T follicular helper cell (primary cell): Measurements from ENCODE around the gene PARP8.

ENCODE experiments used
- DNase-seq: peaks from one replicate; pipeline ENCODE4 v3.0.0-alpha.2; 2020; ENCODE audit warnings: low read depth

PARP8 gene

GRCh38 chr5:50726475-50727148, 60.2 kb downstream of the PARP8 start:
- DNase-seq, result no peak

GRCh38 chr5:50727149-50727496, 60.7 kb downstream of the PARP8 start:
- no peak for DNase-seq

- no peak for DNase-seq
Measured at GRCh38 chr5:50727845-50728244, 61.4 kb downstream of the PARP8 start.

- no peak for DNase-seq
Measured at GRCh38 chr5:50730336-50730735, 63.9 kb downstream of the PARP8 start.

GRCh38 chr5:50730841-50731240, 64.4 kb downstream of the PARP8 start:
- no peak for DNase-seq

- no peak for DNase-seq
Measured at GRCh38 chr5:50733741-50734140, 67.3 kb downstream of the PARP8 start.

GRCh38 chr5:50738864-50739263, 72.4 kb downstream of the PARP8 start:
- no peak for DNase-seq

- no peak for DNase-seq
Measured at GRCh38 chr5:50740832-50741231, 74.4 kb downstream of the PARP8 start.

GRCh38 chr5:50744776-50745175, 78.3 kb downstream of the PARP8 start:
- no peak for DNase-seq

GRCh38 chr5:50745221-50745910, 78.9 kb downstream of the PARP8 start:
- no peak for DNase-seq

GRCh38 chr5:50749181-50749580, 82.7 kb downstream of the PARP8 start:
- DNase-seq, result no peak

GRCh38 chr5:50749873-50750272, 83.4 kb downstream of the PARP8 start:
- no peak for DNase-seq

GRCh38 chr5:50751064-50751657, 84.7 kb downstream of the PARP8 start:
- DNase-seq, result peak; percentile 25

- DNase-seq, result no peak
Measured at GRCh38 chr5:50752800-50753199, 86.4 kb downstream of the PARP8 start.

GRCh38 chr5:50759526-50760270, 93.3 kb downstream of the PARP8 start:
- no peak for DNase-seq

- DNase-seq, result no peak
Measured at GRCh38 chr5:50763351-50763750, 96.9 kb downstream of the PARP8 start.

- no peak for DNase-seq
Measured at GRCh38 chr5:50763846-50764245, 97.4 kb downstream of the PARP8 start.

GRCh38 chr5:50766042-50766441, 99.6 kb downstream of the PARP8 start:
- DNase-seq, result no peak

GRCh38 chr5:50766462-50766861, 100.0 kb downstream of the PARP8 start:
- DNase-seq, result no peak

GRCh38 chr5:50766967-50767366, 100.5 kb downstream of the PARP8 start:
- DNase-seq, result no peak

- DNase-seq, result no peak
Measured at GRCh38 chr5:50767588-50767987, 101.2 kb downstream of the PARP8 start.

- no peak for DNase-seq
Measured at GRCh38 chr5:50768634-50769033, 102.2 kb downstream of the PARP8 start.

- DNase-seq, result no peak
Measured at GRCh38 chr5:50770441-50770840, 104.0 kb downstream of the PARP8 start.
